Measurements from ENCODE around the gene SPHK1.

DNA sequence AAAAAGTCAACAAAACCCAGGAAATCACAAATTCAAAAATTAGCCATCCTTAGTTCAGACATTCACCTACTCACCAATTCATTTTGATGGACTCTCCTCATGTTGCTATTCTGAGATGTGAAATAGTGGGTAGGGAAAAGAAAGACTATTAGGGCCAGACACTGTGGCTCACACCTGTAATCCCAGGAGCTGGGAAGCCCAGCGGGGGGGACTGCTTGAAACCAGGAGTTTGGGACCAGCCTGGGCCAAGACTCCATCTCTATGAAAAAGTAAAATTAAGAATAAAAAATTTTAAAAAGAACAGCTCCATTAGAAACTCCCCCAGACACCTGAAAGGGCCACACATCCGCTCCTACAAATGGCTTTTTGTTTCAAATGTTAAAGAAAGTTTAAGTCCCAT lies 47.1 kb downstream of the SPHK1 start:
- TF ChIP-seq POLR2AphosphoS5 (IDR thresholded peaks at IDR 0.05) (no peak), CTCF (IDR thresholded peaks at IDR 0.05) (no peak), EP300 (IDR thresholded peaks at IDR 0.05) (no peak), POLR2A (IDR thresholded peaks at IDR 0.05) (no peak)
